ENCODE data around the gene NPC1.

The NPC1 gene

GRCh38 chr18:23608211-23608610, 21.9 kb upstream of the NPC1 start:
- H3K9me3 ChIP-seq (ENCODE audit: severe bottlenecking) = no peaks in the 10 kb centered on the region
- H3K36me3 ChIP-seq = no peaks in the 10 kb centered on the region
- no peak for DNase-seq
- H3K27me3 ChIP-seq (ENCODE audit: insufficient read depth, low read depth, severe bottlenecking) = no peaks in the 10 kb centered on the region
- no peak overlapping the region for H3K4me3 ChIP-seq (ENCODE audit: low read depth, low read length)
- TF ChIP-seq CTCF (IDR thresholded peaks at IDR 0.05; ENCODE audit: low read depth, low read length) = no peak
- H3K27ac ChIP-seq = no peak overlapping the region

GRCh38 chr18:23605941-23606340, 19.6 kb upstream of the NPC1 start:
- no peaks in the 10 kb centered on the region for H3K9me3 ChIP-seq (ENCODE audit: severe bottlenecking)
- H3K4me3 ChIP-seq (ENCODE audit: low read depth, low read length) = no peak overlapping the region
- no peaks in the 10 kb centered on the region for H3K36me3 ChIP-seq
- DNase-seq = no peak
- H3K27ac ChIP-seq = no peak overlapping the region
- no peak for TF ChIP-seq CTCF (IDR thresholded peaks at IDR 0.05; ENCODE audit: low read depth, low read length)
- no peaks in the 10 kb centered on the region for H3K27me3 ChIP-seq (ENCODE audit: insufficient read depth, low read depth, severe bottlenecking)

- no peak for TF ChIP-seq CTCF (IDR thresholded peaks at IDR 0.05; ENCODE audit: low read depth, low read length)
- DNase-seq = no peak
Observed at GRCh38 chr18:23599809-23600208, 13.5 kb upstream of the NPC1 start.

GRCh38 chr18:23596183-23596582, 9.9 kb upstream of the NPC1 start:
- TF ChIP-seq CTCF (IDR thresholded peaks at IDR 0.05; ENCODE audit: low read depth, low read length) = no peak

More at GRCh38 chr18:23599809-23600208, 13.5 kb upstream of the NPC1 start:
- Histone ChIP-seq H3K4me3 (ENCODE audit: low read depth, low read length) (no peak overlapping the region), H3K9me3 (ENCODE audit: severe bottlenecking) (no peaks in the 10 kb centered on the region), H3K27me3 (ENCODE audit: insufficient read depth, low read depth, severe bottlenecking) (no peaks in the 10 kb centered on the region), H3K36me3 (no peaks in the 10 kb centered on the region), H3K27ac (no peak overlapping the region)

GRCh38 chr18:23595591-23595990, 9.3 kb upstream of the NPC1 start:
- no peak for TF ChIP-seq CTCF (IDR thresholded peaks at IDR 0.05; ENCODE audit: low read depth, low read length)
- no peak overlapping the region for H3K4me3 ChIP-seq (ENCODE audit: low read depth, low read length)
- H3K36me3 ChIP-seq = no peaks in the 10 kb centered on the region
- no peaks in the 10 kb centered on the region for H3K9me3 ChIP-seq (ENCODE audit: severe bottlenecking)
- no peak overlapping the region for H3K27ac ChIP-seq
- no peak for DNase-seq
- H3K27me3 ChIP-seq (ENCODE audit: insufficient read depth, low read depth, severe bottlenecking) = no peaks in the 10 kb centered on the region

More at GRCh38 chr18:23596183-23596582, 9.9 kb upstream of the NPC1 start:
- DNase-seq = no peak
- Histone ChIP-seq H3K4me3 (ENCODE audit: low read depth, low read length) (no peak overlapping the region), H3K27ac (no peak overlapping the region), H3K36me3 (no peaks in the 10 kb centered on the region), H3K9me3 (ENCODE audit: severe bottlenecking) (no peaks in the 10 kb centered on the region), H3K27me3 (ENCODE audit: insufficient read depth, low read depth, severe bottlenecking) (no peaks in the 10 kb centered on the region)

- H3K27ac ChIP-seq = no peak overlapping the region
- no peak for TF ChIP-seq CTCF (IDR thresholded peaks at IDR 0.05; ENCODE audit: low read depth, low read length)
Observed at GRCh38 chr18:23593720-23594119, 7.4 kb upstream of the NPC1 start.

More at GRCh38 chr18:23593720-23594119, 7.4 kb upstream of the NPC1 start:
- Histone ChIP-seq H3K27me3 (ENCODE audit: insufficient read depth, low read depth, severe bottlenecking) (no peaks in the 10 kb centered on the region), H3K9me3 (ENCODE audit: severe bottlenecking) (no peaks in the 10 kb centered on the region), H3K36me3 (no peaks in the 10 kb centered on the region), H3K4me3 (ENCODE audit: low read depth, low read length) (no peak overlapping the region)
- DNase-seq = no peak
